ENCODE results near the gene MRGPRD. TPM values are rescaled to one million over a fixed set of nuclear protein-coding genes. Genes with fewer than 3 reads are reported as not detected.

Gene MRGPRD
- total RNA-seq (ENCODE audit: low replicate concordance) = not detected in 2 replicates

- H3K9ac ChIP-seq = no peak within 1 kb of the TSS
- no peaks in the 10 kb centered on the region for H3K4me1 ChIP-seq
- H2AFZ ChIP-seq (replicated peaks) = no peak within 1 kb of the TSS
- H3K9me3 ChIP-seq (ENCODE audit: low read depth) = no peaks in the 10 kb centered on the region
- peaks cover 2% of the 10 kb centered on the region for H3K27me3 Mint-ChIP-seq (ENCODE audit: insufficient read depth, low read depth)
- no peaks in the 10 kb centered on the region for H3K36me3 ChIP-seq
- no peak within 1 kb of the TSS for H3K4me3 Mint-ChIP-seq
- DNase-seq (ENCODE audit: low spot score) = no peak
- H3K27ac ChIP-seq = no peak within 1 kb of the TSS
- no peak within 1 kb of the TSS for H3K4me2 ChIP-seq
- no peaks in the 10 kb centered on the region for H3K36me3 Mint-ChIP-seq
- no peaks in the 10 kb centered on the region for H3K4me1 Mint-ChIP-seq
- H4K20me1 ChIP-seq (ENCODE audit: low read depth) = no peaks in the 10 kb centered on the region
- TF ChIP-seq EZH2 (IDR thresholded peaks at IDR 0.05) (no peak), EZH2phosphoT487 (IDR thresholded peaks at IDR 0.05) (no peak), CTCF (IDR thresholded peaks at IDR 0.05) (no peak)
- no peaks in the 10 kb centered on the region for H3K79me2 ChIP-seq (ENCODE audit: low read depth)
- H3K9me3 Mint-ChIP-seq = peaks cover 4% of the 10 kb centered on the region
- no peaks in the 10 kb centered on the region for H3K27me3 ChIP-seq
- H3K27ac Mint-ChIP-seq = peak within 1 kb of the TSS; percentile 13
- H3K4me3 ChIP-seq = no peak within 1 kb of the TSS
- H3F3A ChIP-seq (ENCODE audit: low read depth) = no peaks in the 10 kb centered on the region
Observed at GRCh38 chr11:68980776-68981065, at the start of gene MRGPRD. Gene MRGPRD, minus strand, starts transcription at chr11:68980986. Its CDS starts 0 bp downstream, at chr11:68980986.

GRCh38 chr11:69030301-69030700 is 49.5 kb upstream of the MRGPRD start:
- peaks cover 20% of the 10 kb centered on the region for H3K4me1 ChIP-seq
- H3K9me3 ChIP-seq (ENCODE audit: low read depth) = no peaks in the 10 kb centered on the region
- no peak for DNase-seq (ENCODE audit: low spot score)
- Mint-ChIP-seq H3K4me3 (no peak overlapping the region), H3K27me3 (ENCODE audit: insufficient read depth, low read depth) (peaks cover 6% of the 10 kb centered on the region), H3K9me3 (no peaks in the 10 kb centered on the region), H3K4me1 (peaks cover 7% of the 10 kb centered on the region), H3K36me3 (no peaks in the 10 kb centered on the region), H3K27ac (no peak overlapping the region)
- no peaks in the 10 kb centered on the region for H3K79me2 ChIP-seq (ENCODE audit: low read depth)
- no peak overlapping the region for H3K4me2 ChIP-seq
- H2AFZ ChIP-seq (replicated peaks) = no peak overlapping the region
- H3K4me3 ChIP-seq = no peak overlapping the region
- TF ChIP-seq CTCF (IDR thresholded peaks at IDR 0.05) (no peak), EZH2phosphoT487 (IDR thresholded peaks at IDR 0.05) (no peak), EZH2 (IDR thresholded peaks at IDR 0.05) (no peak)
- no peaks in the 10 kb centered on the region for H4K20me1 ChIP-seq (ENCODE audit: low read depth)
- no peak overlapping the region for H3K27ac ChIP-seq
- no peaks in the 10 kb centered on the region for H3K36me3 ChIP-seq
- no peaks in the 10 kb centered on the region for H3F3A ChIP-seq (ENCODE audit: low read depth)
- H3K27me3 ChIP-seq = no peaks in the 10 kb centered on the region
- no peak overlapping the region for H3K9ac ChIP-seq

- H3K79me2 ChIP-seq (ENCODE audit: low read depth) = no peaks in the 10 kb centered on the region
- H3K36me3 Mint-ChIP-seq = no peaks in the 10 kb centered on the region
- no peak for TF ChIP-seq CTCF (IDR thresholded peaks at IDR 0.05)
- no peak for TF ChIP-seq EZH2 (IDR thresholded peaks at IDR 0.05)
- TF ChIP-seq EZH2phosphoT487 (IDR thresholded peaks at IDR 0.05) = no peak
- H3K27me3 Mint-ChIP-seq (ENCODE audit: insufficient read depth, low read depth) = peaks cover 4% of the 10 kb centered on the region
- H3K9me3 Mint-ChIP-seq = no peaks in the 10 kb centered on the region
- H3K4me2 ChIP-seq = no peak overlapping the region
- H3K4me1 Mint-ChIP-seq = no peaks in the 10 kb centered on the region
- H3K27ac Mint-ChIP-seq = no peak overlapping the region
- H2AFZ ChIP-seq (replicated peaks) = no peak overlapping the region
- H4K20me1 ChIP-seq (ENCODE audit: low read depth) = no peaks in the 10 kb centered on the region
- DNase-seq (ENCODE audit: low spot score) = no peak
- no peaks in the 10 kb centered on the region for H3F3A ChIP-seq (ENCODE audit: low read depth)
- no peak overlapping the region for H3K4me3 Mint-ChIP-seq
- no peaks in the 10 kb centered on the region for H3K36me3 ChIP-seq
- H3K4me1 ChIP-seq = peaks cover 5% of the 10 kb centered on the region
- H3K27me3 ChIP-seq = no peaks in the 10 kb centered on the region
- no peak overlapping the region for H3K27ac ChIP-seq
- no peak overlapping the region for H3K4me3 ChIP-seq
- no peak overlapping the region for H3K9ac ChIP-seq
- no peaks in the 10 kb centered on the region for H3K9me3 ChIP-seq (ENCODE audit: low read depth)
Observed at GRCh38 chr11:69027704-69028372, 47.1 kb upstream of the MRGPRD start.

Measured in neural progenitor cell (in vitro differentiated cells).